ENCODE measurements around the gene MMP19. TPM values are rescaled to one million over a fixed set of nuclear protein-coding genes. Genes with fewer than 3 reads are reported as not detected.

The MMP19 gene
- total and polyA plus RNA-seq, 2 of the 4 experiments (the other 2 are of a cell fraction), result 9.9 to 34.7 TPM

DNA sequence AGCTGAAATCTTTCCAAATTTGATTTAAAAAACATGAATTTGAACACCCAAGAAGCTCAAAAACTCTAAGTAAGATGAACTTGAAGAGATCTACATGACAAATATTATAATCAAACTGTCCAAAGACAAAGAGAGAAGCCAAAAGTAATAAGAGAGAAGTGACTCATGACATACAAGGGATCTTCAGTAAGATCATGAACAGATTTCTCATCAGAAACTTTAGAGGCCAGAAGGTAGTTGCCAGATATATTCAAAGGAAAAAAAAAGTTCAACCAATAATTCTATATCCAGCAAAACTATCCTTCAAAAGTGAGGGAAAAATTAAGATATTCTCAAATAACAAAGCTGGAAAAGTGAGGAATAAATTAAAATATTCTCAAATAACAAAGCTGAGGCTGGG, 35.1 kb upstream of the MMP19 start:
- Histone ChIP-seq H3K4ac (ENCODE audit: low read depth, low read length) (no peak overlapping the region), H3K9ac (ENCODE audit: low read depth, low read length) (no peak overlapping the region), H3K36me3 (ENCODE audit: control insufficient read depth, insufficient read depth, low read length) (no peaks in the 10 kb centered on the region), H3K27me3 (ENCODE audit: control insufficient read depth, insufficient read depth, low read length) (no peaks in the 10 kb centered on the region), H4K20me1 (ENCODE audit: insufficient read depth, low read length) (no peaks in the 10 kb centered on the region), H2BK120ac (ENCODE audit: low read depth, low read length) (no peak overlapping the region), H3K9me1 (ENCODE audit: insufficient read depth, low read length) (no peaks in the 10 kb centered on the region), H3K14ac (replicated peaks; ENCODE audit: low read depth, low read length) (no peak overlapping the region), H3K4me2 (ENCODE audit: low read depth, low read length) (no peak overlapping the region), H4K91ac (ENCODE audit: insufficient read depth, low read depth, low read length) (no peak overlapping the region), H3K23ac (ENCODE audit: low read depth, low read length) (no peak overlapping the region), H3K4me3 (ENCODE audit: insufficient read depth, low read depth, low read length) (no peak overlapping the region), H3K79me1 (ENCODE audit: low read depth in 1 of 2, low read length in 2 of 2) (no peaks in the 10 kb centered on the region), H3K9me3 (ENCODE audit: control insufficient read depth, insufficient read depth, low read length) (no peaks in the 10 kb centered on the region), H3K27ac (ENCODE audit: insufficient read depth, low read length) (no peak overlapping the region), H3K4me1 (ENCODE audit: control insufficient read depth, insufficient read depth, low read length) (no peaks in the 10 kb centered on the region; the same call in 1 of the 2 replicates), H2BK5ac (ENCODE audit: low read depth, low read length, poor library complexity, severe bottlenecking) (no peak overlapping the region), H3K18ac (ENCODE audit: low read depth, low read length) (no peak overlapping the region), H2AK9ac (replicated peaks; ENCODE audit: low read depth, low read length, poor library complexity) (no peak overlapping the region), H2BK20ac (ENCODE audit: low read depth, low read length) (no peak overlapping the region), H2AFZ (replicated peaks; ENCODE audit: low read length, poor library complexity) (no peak overlapping the region), H4K8ac (ENCODE audit: low read depth in 2 of 2, low read length in 2 of 2) (no peak overlapping the region), H3K56ac (ENCODE audit: extremely low read depth, insufficient read depth, low read length) (no peak overlapping the region), H2AK5ac (ENCODE audit: low read depth, low read length) (no peak overlapping the region), H4K5ac (ENCODE audit: low read depth, low read length) (no peak overlapping the region), H2BK15ac (ENCODE audit: low read depth, low read length) (no peak overlapping the region)
- CTCF ChIA-PET, result no interaction called here
- dilution Hi-C loops (cut with HindIII; ENCODE audit: low sequenced_read_pairs, unreplicated experiment), result no loop called here
- ATAC-seq (ENCODE audit: low read depth), result no peak
- intact Hi-C loops (cut with micrococcal nuclease), result no loop called here
- no TSS peak for BruUV-seq (replicated peaks)
- TF ChIP-seq CEBPB (IDR thresholded peaks at IDR 0.05; ENCODE audit: low read depth, low read length) (no peak), CHD1 (IDR thresholded peaks at IDR 0.05; ENCODE audit: low read depth, low read length) (no peak), MAZ (IDR thresholded peaks at IDR 0.05; ENCODE audit: borderline replicate concordance, low read depth, low read length) (no peak), BHLHE40 (IDR thresholded peaks at IDR 0.05; ENCODE audit: low read depth, low read length) (no peak), NFE2L2 (IDR thresholded peaks at IDR 0.05; ENCODE audit: low read depth, low read length) (no peak), ELK1 (IDR thresholded peaks at IDR 0.05; ENCODE audit: borderline replicate concordance, low read depth, low read length) (no peak), RAD21 (IDR thresholded peaks at IDR 0.05; ENCODE audit: low read length) (no peak), SMC3 (IDR thresholded peaks at IDR 0.05; ENCODE audit: low read depth, low read length) (no peak)
- in situ Hi-C loops (cut with MboI; ENCODE audit: low sequenced_read_pairs), result no loop called here
- no peak for DNase-seq
- POLR2A ChIA-PET (ENCODE audit: unreplicated experiment), result no interaction called here
